Pancreas (tissue), 10 donors: ENCODE measurements around the gene DNAH17. TPM values are rescaled to one million over a fixed set of nuclear protein-coding genes. Genes with fewer than 3 reads are reported as not detected.

Experiments
- ATAC-seq, 4 donors: fragments of 200-7000 bp; cut with Tn5 transposase; one replicate each; pipeline versions ENCODE4 v1.8.0 to v1.9.1; 2020; ENCODE audit warnings: mild to moderate bottlenecking in 4 of 4, moderate library complexity in 4 of 4
- DNase-seq, 6 donors: peaks; one replicate each; pipeline ENCODE4 v3.0.0-alpha.2; 2020
- FAIRE-seq: peaks from 2 replicates; lab custom pipeline; 2012; peaks lifted over from hg19 to GRCh38; lab: Jason Lieb, UNC
- H3K27ac ChIP-seq, 4 donors: fragments of 200-600 bp; sonication (generic); 1 replicate in 3 of 4; 2 replicates in 1 of 4; pipeline versions ENCODE4 v1.5.0 to v1.8.0; 2020
- H3K27me3 ChIP-seq, 4 donors: fragments of 200-600 bp; one replicate each; pipeline ENCODE4 v1.8.0; 2021
- H3K36me3 ChIP-seq, 3 donors: fragments of 200-600 bp; sonication (generic) in 1 of 3; one replicate each; pipeline versions ENCODE4 v1.5.0 to v1.8.0; 2020 to 2021
- H3K4me1 ChIP-seq, 3 donors: fragments of 200-600 bp; one replicate each; pipeline ENCODE4 v1.8.0; 2021
- H3K4me3 ChIP-seq, 4 donors: fragments of 200-600 bp; sonication (generic) in 2 of 4; one replicate each; pipeline versions ENCODE4 v1.5.0 to v1.8.0; 2020 to 2021
- H3K9me3 ChIP-seq, 4 donors: fragments of 200-600 bp; one replicate each; pipeline ENCODE4 v1.8.0; 2021
- WGBS, 2 donors: extraction: QIAGEN DNeasy Blood & Tissue Kit; methylation state at CpG; one replicate each; pipeline ENCODE4 v1.1.7; 2013; 5-methylcytosine and 5-hydroxymethylcytosine counted together
- intact Hi-C, 3 donors: fragments of 100-400 bp; cut with DNase I; formaldehyde crosslinking; loops; one replicate each; pipeline versions ENCODE4 v1.11.1 to v1.14.2; 2022
- polyA plus RNA-seq, 2 donors: library from polyadenylated mRNA; stranded (reverse); fragments of 200-250 nt; gene quantifications; one replicate each; pipeline ENCODE4 v1.2.3, GENCODE V29; 2013
- total RNA-seq, 6 donors: library from RNA; stranded (reverse); fragmentation: NEBNext Ultra II Directional in 4 of 6; extraction: Animal tissue kit (Norgen Biotek cat#: 25700) in 4 of 6; gene quantifications; one replicate each; pipeline versions ENCODE4 v1.2.1 to v1.2.4, GENCODE V29; 2021 to 2023
- TF ChIP-seq, protein P1 (sequence below), 4 donors: fragments of 200-600 bp; sonication (generic) in 3 of 4; IDR thresholded peaks; one replicate each; pipeline versions ENCODE4 v1.5.0 to v1.8.0; 2021; ENCODE audit warnings: antibody characterized with exemption in 4 of 4
- donor health status: healthy with polysubstance abuse.
- donor health status: DM: no; HTN: no; CAD: no; lungs with moderate emphysema.
- donor health status: DM: no; HTN: no; CAD: no.
- donor health status: control.
- donor health status: control.
- donor health status: Bipolar disorder and iron deficiency.
- donor health status: DM: yes; HTN: yes; CAD: no.
- donor health status: DM: no; HTN: no; CAD: no.
- donor health status: DM: no; HTN: no; CAD: no.
- donor health status: DM: yes; HTN: yes; CAD: no.

The DNAH17 gene
- total and polyA plus RNA-seq, 8 donors = 0.02 to 0.08 (median 0.03) TPM; not detected in 5

DNA sequence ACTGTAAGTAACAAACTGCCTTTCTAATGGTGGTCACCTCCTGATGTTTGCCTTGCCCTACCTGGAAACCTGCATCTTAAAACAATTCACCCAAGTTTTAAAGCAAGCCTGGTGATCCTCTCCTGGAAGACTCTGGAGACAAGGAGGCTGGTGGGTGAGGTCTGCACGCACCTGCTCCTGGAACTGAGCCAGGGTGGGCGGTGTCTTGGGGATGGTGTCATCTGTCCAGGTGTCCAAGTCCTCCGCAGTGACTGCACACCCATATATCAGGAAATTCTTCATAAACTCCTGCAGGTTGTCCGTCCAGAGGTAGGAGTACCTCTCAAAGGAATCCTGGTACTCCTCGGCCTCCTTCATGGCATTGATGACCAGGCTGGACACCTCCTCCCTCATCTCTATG is 44.9 kb downstream of the DNAH17 start:
- FAIRE-seq = no peak
- Histone ChIP-seq H3K36me3 (no peaks in the 10 kb centered on the region), H3K4me3 (no peak overlapping the region), H3K27ac (no peak overlapping the region), H3K27me3 (no peaks in the 10 kb centered on the region), H3K4me1 (no peaks in the 10 kb centered on the region), H3K9me3 (no peaks in the 10 kb centered on the region)
- peak in 1 of 6 donors; percentile 54 for DNase-seq
- no peak for ATAC-seq
- 67 to 69% methylated on average over 5 of the region's 5 CpGs for WGBS, 2 donors
- TF ChIP-seq, protein P1, sequence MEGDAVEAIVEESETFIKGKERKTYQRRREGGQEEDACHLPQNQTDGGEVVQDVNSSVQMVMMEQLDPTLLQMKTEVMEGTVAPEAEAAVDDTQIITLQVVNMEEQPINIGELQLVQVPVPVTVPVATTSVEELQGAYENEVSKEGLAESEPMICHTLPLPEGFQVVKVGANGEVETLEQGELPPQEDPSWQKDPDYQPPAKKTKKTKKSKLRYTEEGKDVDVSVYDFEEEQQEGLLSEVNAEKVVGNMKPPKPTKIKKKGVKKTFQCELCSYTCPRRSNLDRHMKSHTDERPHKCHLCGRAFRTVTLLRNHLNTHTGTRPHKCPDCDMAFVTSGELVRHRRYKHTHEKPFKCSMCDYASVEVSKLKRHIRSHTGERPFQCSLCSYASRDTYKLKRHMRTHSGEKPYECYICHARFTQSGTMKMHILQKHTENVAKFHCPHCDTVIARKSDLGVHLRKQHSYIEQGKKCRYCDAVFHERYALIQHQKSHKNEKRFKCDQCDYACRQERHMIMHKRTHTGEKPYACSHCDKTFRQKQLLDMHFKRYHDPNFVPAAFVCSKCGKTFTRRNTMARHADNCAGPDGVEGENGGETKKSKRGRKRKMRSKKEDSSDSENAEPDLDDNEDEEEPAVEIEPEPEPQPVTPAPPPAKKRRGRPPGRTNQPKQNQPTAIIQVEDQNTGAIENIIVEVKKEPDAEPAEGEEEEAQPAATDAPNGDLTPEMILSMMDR (IDR thresholded peaks at IDR 0.05) = no peak
- intact Hi-C loops = no loop called here

DNA sequence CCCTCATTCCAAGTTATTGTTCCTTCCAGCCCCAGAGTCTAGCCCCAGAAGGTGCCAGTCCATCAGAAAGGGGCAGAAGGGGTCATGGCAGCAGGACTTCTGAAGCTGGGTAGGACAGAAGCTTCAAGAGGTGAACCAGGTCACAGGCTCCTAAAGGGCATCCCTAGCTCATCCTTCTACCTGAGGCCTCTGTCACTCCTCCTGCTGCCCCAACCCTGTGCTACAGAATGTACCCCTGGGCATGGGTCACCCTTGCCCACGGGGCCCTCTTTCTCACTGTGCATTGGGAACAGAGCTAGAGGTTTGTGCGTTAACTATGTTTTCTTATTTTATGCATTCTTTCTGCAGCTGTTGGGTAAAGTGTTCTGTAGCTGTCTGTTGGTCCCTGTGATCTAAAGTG is 46.5 kb downstream of the DNAH17 start:
- DNase-seq (peak in 1 of 6 donors; percentile 24), ATAC-seq (no peak), FAIRE-seq (no peak)
- no peaks in the 10 kb centered on the region for H3K36me3 ChIP-seq
- H3K27me3 ChIP-seq = no peaks in the 10 kb centered on the region
- H3K9me3 ChIP-seq = no peaks in the 10 kb centered on the region
- WGBS, 2 donors = 87 to 98% methylated on average over 2 of the region's 2 CpGs
- H3K4me1 ChIP-seq = no peaks in the 10 kb centered on the region
- no peak overlapping the region for H3K4me3 ChIP-seq
- intact Hi-C loops = no loop called here
- H3K27ac ChIP-seq = no peak overlapping the region
- TF ChIP-seq, protein P1 (IDR thresholded peaks at IDR 0.05) = no peak

DNA sequence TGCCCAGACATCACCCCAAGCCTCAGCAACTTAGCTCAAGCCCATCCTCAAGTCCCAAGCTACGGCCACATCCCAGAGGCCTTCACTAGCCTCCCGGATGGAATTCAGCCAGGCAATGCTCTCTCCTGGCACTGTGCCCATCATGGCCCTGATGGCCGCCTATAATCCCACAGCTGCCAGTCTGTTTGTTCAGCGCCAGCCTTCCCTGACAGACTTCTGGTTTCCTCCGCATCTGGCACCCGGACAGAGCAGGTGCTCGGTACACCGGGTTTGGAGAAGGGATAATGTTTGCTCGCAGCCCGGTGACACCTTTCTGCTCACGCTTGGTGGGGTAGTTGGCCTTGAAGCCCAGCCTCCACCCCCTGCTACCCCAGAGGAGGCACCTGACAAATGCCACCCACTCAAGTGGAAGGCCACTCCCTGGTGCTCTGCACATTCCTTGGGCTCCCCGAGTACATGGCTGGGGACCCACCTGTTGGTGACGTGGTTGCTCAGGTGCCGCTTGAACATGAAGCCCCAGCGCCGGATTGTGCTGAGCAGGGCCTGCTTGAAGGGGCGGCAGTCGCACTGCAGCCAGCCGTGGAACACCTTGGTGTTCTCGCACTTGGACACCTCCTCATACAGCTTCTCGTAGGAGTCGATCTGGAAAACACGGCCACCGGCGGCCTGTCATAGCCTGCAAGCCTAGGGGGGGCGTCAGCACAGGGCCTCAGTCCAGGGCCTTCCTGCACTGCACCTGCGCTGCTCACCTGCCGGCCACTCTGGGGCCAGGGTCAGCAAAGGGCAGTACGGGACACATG is 47.1 kb downstream of the DNAH17 start:
- H3K9me3 ChIP-seq = no peaks in the 10 kb centered on the region
- TF ChIP-seq, protein P1 (IDR thresholded peaks at IDR 0.05) = no peak
- FAIRE-seq (no peak), DNase-seq (peak; percentile 41 to 89 (median 79)), ATAC-seq (peak; percentile 80 to 93 (median 86))
- no peak overlapping the region for H3K4me3 ChIP-seq
- H3K36me3 ChIP-seq = no peaks in the 10 kb centered on the region
- no peaks in the 10 kb centered on the region for H3K4me1 ChIP-seq
- H3K27me3 ChIP-seq = no peaks in the 10 kb centered on the region
- H3K27ac ChIP-seq = no peak overlapping the region
- WGBS, 2 donors = 57 to 58% methylated on average over 29 of the region's 29 CpGs
- intact Hi-C loops = no loop called here

DNA sequence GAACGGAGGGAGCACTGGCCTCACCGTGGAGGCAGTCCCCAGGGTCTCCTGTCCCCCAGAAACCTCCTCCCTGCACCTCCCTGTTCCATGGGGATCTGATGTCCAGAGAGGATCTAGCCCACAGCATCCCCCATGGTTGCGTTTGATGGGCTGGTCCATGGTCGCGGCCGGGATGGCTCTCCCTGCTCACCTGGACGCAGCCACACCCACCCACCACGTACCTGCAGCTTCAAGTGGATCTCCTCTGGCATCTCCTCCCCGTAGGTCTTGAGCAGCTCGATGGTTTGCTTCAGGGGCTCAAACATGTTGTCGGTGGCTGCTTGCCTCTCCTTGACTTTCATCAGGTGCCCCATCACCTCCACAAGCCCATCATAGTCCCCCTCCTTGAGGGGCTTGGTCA is 47.9 kb downstream of the DNAH17 start:
- TF ChIP-seq, protein P1 (IDR thresholded peaks at IDR 0.05) = no peak
- no peaks in the 10 kb centered on the region for H3K9me3 ChIP-seq

DNA sequence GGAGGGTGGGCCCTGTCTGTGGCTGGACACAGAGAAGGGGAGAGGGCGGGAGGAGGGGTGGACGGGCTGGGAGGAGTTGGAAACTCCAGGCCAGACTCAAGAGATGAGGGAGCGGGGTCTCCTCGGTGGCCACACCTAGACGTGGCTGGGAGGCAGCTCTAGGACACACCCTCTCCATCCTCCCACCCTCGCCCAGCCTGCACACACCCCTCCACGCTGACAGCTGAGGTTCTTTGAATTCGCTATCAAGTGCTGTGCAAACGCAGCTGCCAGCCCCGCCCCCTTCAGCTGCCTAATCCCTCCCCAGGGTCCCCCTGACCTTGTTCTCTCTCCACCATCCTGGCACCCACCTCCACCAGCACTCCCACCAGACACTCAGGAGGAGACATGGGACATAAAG is 48.7 kb downstream of the DNAH17 start:
- Histone ChIP-seq H3K27me3 (no peaks in the 10 kb centered on the region), H3K9me3 (no peaks in the 10 kb centered on the region), H3K4me1 (no peaks in the 10 kb centered on the region), H3K36me3 (no peaks in the 10 kb centered on the region), H3K4me3 (no peak overlapping the region), H3K27ac (no peak overlapping the region)
- DNase-seq = peak in 1 of 6 donors; percentile 52
- intact Hi-C loops = no loop called here
- TF ChIP-seq, protein P1 (IDR thresholded peaks at IDR 0.05) = no peak
- no peak for FAIRE-seq
- no peak for ATAC-seq
- WGBS, 2 donors = 55% methylated on average over 10 of the region's 10 CpGs

More for the DNA sequence above, 47.9 kb downstream of the DNAH17 start:
- DNase-seq = peak in 1 of 6 donors; percentile 43
- Histone ChIP-seq H3K4me3 (no peak overlapping the region), H3K4me1 (no peaks in the 10 kb centered on the region), H3K27ac (no peak overlapping the region), H3K27me3 (no peaks in the 10 kb centered on the region), H3K36me3 (no peaks in the 10 kb centered on the region)
- WGBS, 2 donors = 85 to 89% methylated on average over 10 to 11 of the region's 11 CpGs
- no peak for ATAC-seq
- no peak for FAIRE-seq
- intact Hi-C loops = no loop called here
